ENCODE results near the gene CEP164. TPM values are rescaled to one million over a fixed set of nuclear protein-coding genes. Genes with fewer than 3 reads are reported as not detected.

The CEP164 gene
- total RNA-seq, 4 donors from 2014 or later: 10.0 to 20.2 (median 15.4) TPM

GRCh38 chr11:117408356-117408755 lies 80.7 kb downstream of the CEP164 start:
- intact Hi-C loops (cut with DNase I; ENCODE audit: low total_unique reads) (no loop called here), in situ Hi-C loops (cut with MboI; ENCODE audit: low pct_ligation_motif_present in 1 of 4, low pct_unique_long_range_greater_than_20kb in 1 of 4, low sequenced_read_pairs in 3 of 4) (no loop called here)
- H3K36me3 ChIP-seq: peaks cover 0 to 31% (median 4%) of the 10 kb centered on the region in 4 donors
- no peaks in the 10 kb centered on the region for H3K4me1 ChIP-seq
- H3K4me3 ChIP-seq: no peak overlapping the region
- H3K9me3 ChIP-seq: peaks cover 3 to 9% of the 10 kb centered on the region in 2 donors
- H3K27me3 ChIP-seq: no peaks in the 10 kb centered on the region
- no peak for DNase-seq
- H3K27ac ChIP-seq: no peak overlapping the region
- TF ChIP-seq EP300 (IDR thresholded peaks at IDR 0.05; ENCODE audit: low read depth): no peak
- TF ChIP-seq, protein P1, sequence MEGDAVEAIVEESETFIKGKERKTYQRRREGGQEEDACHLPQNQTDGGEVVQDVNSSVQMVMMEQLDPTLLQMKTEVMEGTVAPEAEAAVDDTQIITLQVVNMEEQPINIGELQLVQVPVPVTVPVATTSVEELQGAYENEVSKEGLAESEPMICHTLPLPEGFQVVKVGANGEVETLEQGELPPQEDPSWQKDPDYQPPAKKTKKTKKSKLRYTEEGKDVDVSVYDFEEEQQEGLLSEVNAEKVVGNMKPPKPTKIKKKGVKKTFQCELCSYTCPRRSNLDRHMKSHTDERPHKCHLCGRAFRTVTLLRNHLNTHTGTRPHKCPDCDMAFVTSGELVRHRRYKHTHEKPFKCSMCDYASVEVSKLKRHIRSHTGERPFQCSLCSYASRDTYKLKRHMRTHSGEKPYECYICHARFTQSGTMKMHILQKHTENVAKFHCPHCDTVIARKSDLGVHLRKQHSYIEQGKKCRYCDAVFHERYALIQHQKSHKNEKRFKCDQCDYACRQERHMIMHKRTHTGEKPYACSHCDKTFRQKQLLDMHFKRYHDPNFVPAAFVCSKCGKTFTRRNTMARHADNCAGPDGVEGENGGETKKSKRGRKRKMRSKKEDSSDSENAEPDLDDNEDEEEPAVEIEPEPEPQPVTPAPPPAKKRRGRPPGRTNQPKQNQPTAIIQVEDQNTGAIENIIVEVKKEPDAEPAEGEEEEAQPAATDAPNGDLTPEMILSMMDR (IDR thresholded peaks at IDR 0.05): no peak
- TF ChIP-seq POLR2AphosphoS5 (IDR thresholded peaks at IDR 0.05): no peak
- no peak for TF ChIP-seq POLR2A (IDR thresholded peaks at IDR 0.05)
- 100% methylated on average over 3 of the region's 3 CpGs; no CpG with 5 or more reads in 1 of the 2 donors for WGBS, 2 donors (ENCODE audit: low coverage in 1 of 2)

DNA sequence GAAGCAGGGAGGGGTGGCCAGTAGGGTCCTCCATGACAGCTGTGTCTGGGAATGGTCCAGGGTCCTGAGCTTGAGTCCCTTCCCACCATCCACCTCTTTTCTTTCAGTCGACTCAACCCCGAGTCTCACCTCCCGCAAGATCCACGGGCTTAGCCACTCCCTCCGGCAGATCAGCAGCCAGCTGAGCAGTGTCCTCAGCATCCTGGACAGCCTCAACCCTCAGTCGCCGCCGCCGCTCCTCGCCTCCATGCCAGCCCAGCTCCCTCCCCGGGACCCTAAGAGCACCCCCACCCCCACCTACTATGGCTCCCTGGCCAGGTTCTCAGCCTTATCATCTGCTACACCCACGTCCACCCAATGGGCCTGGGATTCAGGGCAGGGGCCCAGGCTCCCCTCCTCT lies 81.9 kb downstream of the CEP164 start:
- no peak for DNase-seq
- H3K9me3 ChIP-seq: peaks cover 3 to 9% of the 10 kb centered on the region in 2 donors
- H3K27me3 ChIP-seq: no peaks in the 10 kb centered on the region
- intact Hi-C loops (cut with DNase I; ENCODE audit: low total_unique reads) (no loop called here), in situ Hi-C loops (cut with MboI; ENCODE audit: low pct_ligation_motif_present in 1 of 4, low pct_unique_long_range_greater_than_20kb in 1 of 4, low sequenced_read_pairs in 3 of 4) (no loop called here)
- no peak overlapping the region for H3K4me3 ChIP-seq
- peaks cover 0 to 25% (median 4%) of the 10 kb centered on the region in 4 donors for H3K36me3 ChIP-seq
- no peaks in the 10 kb centered on the region for H3K4me1 ChIP-seq
- 97 to 100% methylated on average over 3 to 12 of the region's 12 CpGs for WGBS, 2 donors (ENCODE audit: low coverage in 1 of 2)
- TF ChIP-seq, protein P1 (IDR thresholded peaks at IDR 0.05): no peak
- TF ChIP-seq POLR2AphosphoS5 (IDR thresholded peaks at IDR 0.05) (no peak), POLR2A (IDR thresholded peaks at IDR 0.05) (no peak), EP300 (IDR thresholded peaks at IDR 0.05; ENCODE audit: low read depth) (no peak)
- no peak overlapping the region for H3K27ac ChIP-seq

DNA sequence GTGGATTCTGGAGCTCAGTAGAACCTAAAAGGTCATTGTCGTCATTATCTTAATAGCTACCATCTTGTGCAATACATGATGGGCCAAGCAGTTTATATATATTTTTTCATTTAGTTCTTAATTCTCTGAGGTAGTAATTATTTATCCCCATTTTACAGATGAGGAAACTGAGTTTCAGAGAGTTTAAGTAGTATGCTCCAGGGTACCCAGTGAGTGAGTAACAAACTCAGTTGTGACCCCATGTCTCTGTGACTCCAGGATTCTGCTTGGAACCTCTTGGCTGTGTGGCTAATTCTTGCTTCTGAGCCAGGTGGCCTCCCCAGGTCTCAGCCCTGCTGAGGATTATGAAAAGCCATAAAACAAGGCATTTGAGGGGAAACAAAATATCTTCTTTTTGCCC lies 82.6 kb downstream of the CEP164 start:
- H3K9me3 ChIP-seq: peaks cover 3 to 7% of the 10 kb centered on the region in 2 donors
- 94 to 100% methylated on average over 1 of the region's 1 CpG for WGBS, 2 donors (ENCODE audit: low coverage in 1 of 2)
- intact Hi-C loops (cut with DNase I; ENCODE audit: low total_unique reads) (no loop called here), in situ Hi-C loops (cut with MboI; ENCODE audit: low pct_ligation_motif_present in 1 of 4, low pct_unique_long_range_greater_than_20kb in 1 of 4, low sequenced_read_pairs in 3 of 4) (no loop called here)
- H3K36me3 ChIP-seq: peaks cover 0 to 21% (median 3%) of the 10 kb centered on the region in 4 donors
- H3K27ac ChIP-seq: no peak overlapping the region
- no peak for TF ChIP-seq POLR2A (IDR thresholded peaks at IDR 0.05)
- H3K4me3 ChIP-seq: no peak overlapping the region
- DNase-seq: no peak
- no peaks in the 10 kb centered on the region for H3K27me3 ChIP-seq
- no peaks in the 10 kb centered on the region for H3K4me1 ChIP-seq

DNA sequence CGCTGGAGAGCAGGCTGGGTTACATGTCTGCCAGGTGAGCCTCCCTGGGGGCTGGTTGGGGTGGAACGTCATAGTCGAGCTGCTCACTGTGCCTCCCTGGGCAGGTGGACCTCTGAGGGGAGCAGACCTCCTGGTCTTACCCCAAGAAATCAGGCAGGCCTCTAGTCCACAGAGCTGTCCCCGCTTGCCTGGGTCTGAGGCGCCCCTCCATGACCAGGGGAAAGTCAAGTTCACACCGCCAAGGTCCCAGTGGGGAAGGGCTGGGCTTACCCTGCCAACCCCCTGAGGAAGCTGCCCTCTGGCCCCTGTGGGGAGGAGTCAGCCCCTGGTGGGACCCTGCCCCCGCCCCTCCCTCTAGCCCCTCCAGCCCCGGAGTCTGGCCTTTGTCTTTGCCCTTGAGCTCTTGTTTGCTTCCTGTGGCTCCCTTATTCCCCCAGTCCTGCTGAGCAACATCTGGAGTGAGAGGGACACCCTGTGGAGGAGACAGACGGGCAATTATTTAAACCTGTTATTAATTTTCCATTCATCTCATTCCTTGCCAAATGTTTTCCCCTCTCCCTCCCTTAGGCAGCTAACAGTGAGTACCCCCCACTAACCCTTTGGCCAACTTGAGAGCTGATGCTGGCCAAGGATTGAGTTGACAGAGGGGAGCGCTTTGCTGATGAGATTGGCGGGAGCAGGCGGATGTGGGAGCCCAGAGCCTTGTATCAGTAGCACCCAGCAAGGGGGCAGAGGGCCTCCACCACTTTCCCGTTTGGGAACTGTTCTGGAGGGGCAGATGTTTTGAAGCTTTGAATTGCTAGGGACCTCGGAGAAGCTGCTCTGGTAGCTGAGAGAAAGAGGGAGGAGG lies 83.4 kb downstream of the CEP164 start:
- 73 to 94% methylated on average over 5 to 14 of the region's 14 CpGs for WGBS, 2 donors (ENCODE audit: low coverage in 1 of 2)
- H3K36me3 ChIP-seq: peaks cover 0 to 15% (median 2%) of the 10 kb centered on the region in 4 donors
- DNase-seq: no peak

More for the DNA sequence above, 83.4 kb downstream of the CEP164 start:
- Histone ChIP-seq H3K4me3 (no peak overlapping the region), H3K27ac (no peak overlapping the region), H3K4me1 (no peaks in the 10 kb centered on the region), H3K9me3 (peaks cover under 1 to 1% of the 10 kb centered on the region in 2 donors), H3K27me3 (no peaks in the 10 kb centered on the region)
- intact Hi-C loops (cut with DNase I; ENCODE audit: low total_unique reads): no loop called here
- TF ChIP-seq POLR2AphosphoS5 (IDR thresholded peaks at IDR 0.05): no peak
- TF ChIP-seq POLR2A (IDR thresholded peaks at IDR 0.05): no peak
- TF ChIP-seq EP300 (IDR thresholded peaks at IDR 0.05; ENCODE audit: low read depth): no peak
- TF ChIP-seq, protein P1 (IDR thresholded peaks at IDR 0.05): no peak
- in situ Hi-C loops (cut with MboI; ENCODE audit: low pct_ligation_motif_present in 1 of 4, low pct_unique_long_range_greater_than_20kb in 1 of 4, low sequenced_read_pairs in 3 of 4): no loop called here

All from transverse colon (tissue), 4 donors.